ENCODE results near the gene SULT1A2. TPM values are rescaled to one million over a fixed set of nuclear protein-coding genes. Genes with fewer than 3 reads are reported as not detected.
"Not testable (repeated sequence)": the region's sequence is repeated elsewhere in the genome, so short reads cannot be mapped to it uniquely, and the experiment has no call there.

The SULT1A2 gene
- total RNA-seq, 6 donors from 2014 or later: 5.7 to 40.8 (median 17.5) TPM

DNA sequence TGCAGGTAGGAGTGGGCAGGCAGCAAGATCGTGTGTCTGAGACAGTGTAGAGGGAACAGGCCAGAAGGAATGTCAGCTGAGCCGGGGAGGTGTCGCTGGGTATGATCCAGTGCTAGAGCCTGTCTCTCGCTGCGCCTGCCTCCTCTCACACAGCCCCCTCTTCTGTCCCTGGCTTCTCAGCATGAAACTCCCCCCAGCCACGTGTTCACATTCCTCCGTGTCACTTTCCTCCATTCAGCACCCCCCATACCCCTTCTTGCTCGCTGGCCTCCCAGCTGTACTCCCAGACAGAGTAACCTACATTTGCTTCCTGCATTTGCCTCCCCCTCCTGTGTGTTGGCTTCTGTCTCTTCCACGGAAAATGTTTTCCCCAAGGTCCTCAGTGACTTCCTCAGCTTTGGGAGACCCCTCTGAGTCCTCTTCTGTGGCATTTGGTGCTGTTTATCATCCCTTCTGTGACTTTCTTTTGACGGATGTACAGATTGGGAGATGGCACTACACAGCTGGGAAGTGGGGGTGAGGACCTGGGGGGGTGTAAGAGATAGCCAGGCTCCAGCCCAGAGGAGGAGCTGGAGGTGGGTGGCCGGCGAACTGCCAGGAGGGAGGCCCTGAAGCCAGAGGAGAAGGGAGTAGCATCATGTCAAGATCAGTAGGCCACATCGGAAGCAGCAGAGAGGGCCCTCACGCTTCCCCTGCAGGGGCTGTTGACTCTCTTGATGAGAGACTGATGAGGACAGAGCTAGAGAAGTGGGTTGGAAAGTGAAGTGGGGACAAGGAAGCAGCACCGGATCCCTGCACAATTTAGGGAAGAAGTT, 23.9 kb downstream of the SULT1A2 start:
- Histone ChIP-seq H3K27ac (peak overlapping the region in 3 of 4 donors; percentile 23 to 45 (median 26)), H3K9me3 (no peaks in the 10 kb centered on the region), H3K4me3 (no peak overlapping the region), H3K4me1 (peaks cover 21 to 33% (median 28%) of the 10 kb centered on the region in 4 donors), H3K36me3 (no peaks in the 10 kb centered on the region), H3K27me3 (no peaks in the 10 kb centered on the region)
- WGBS, 2 donors: 59 to 62% methylated on average over 15 of the region's 15 CpGs
- TF ChIP-seq POLR2AphosphoS5 (IDR thresholded peaks at IDR 0.05) (no peak), EP300 (IDR thresholded peaks at IDR 0.05) (no peak), POLR2A (IDR thresholded peaks at IDR 0.05) (no peak)
- TF ChIP-seq, protein P1, sequence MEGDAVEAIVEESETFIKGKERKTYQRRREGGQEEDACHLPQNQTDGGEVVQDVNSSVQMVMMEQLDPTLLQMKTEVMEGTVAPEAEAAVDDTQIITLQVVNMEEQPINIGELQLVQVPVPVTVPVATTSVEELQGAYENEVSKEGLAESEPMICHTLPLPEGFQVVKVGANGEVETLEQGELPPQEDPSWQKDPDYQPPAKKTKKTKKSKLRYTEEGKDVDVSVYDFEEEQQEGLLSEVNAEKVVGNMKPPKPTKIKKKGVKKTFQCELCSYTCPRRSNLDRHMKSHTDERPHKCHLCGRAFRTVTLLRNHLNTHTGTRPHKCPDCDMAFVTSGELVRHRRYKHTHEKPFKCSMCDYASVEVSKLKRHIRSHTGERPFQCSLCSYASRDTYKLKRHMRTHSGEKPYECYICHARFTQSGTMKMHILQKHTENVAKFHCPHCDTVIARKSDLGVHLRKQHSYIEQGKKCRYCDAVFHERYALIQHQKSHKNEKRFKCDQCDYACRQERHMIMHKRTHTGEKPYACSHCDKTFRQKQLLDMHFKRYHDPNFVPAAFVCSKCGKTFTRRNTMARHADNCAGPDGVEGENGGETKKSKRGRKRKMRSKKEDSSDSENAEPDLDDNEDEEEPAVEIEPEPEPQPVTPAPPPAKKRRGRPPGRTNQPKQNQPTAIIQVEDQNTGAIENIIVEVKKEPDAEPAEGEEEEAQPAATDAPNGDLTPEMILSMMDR (IDR thresholded peaks at IDR 0.05): no peak
- DNase-seq: no peak
- peak; percentile 21 to 49 for ATAC-seq (ENCODE audit: low FRiP score in 2 of 2)

- Histone ChIP-seq H3K4me1 (peaks cover 21 to 33% (median 28%) of the 10 kb centered on the region in 4 donors), H3K27me3 (no peaks in the 10 kb centered on the region), H3K4me3 (no peak overlapping the region), H3K9me3 (peaks cover 0 to 5% (median 0%) of the 10 kb centered on the region in 4 donors), H3K36me3 (no peaks in the 10 kb centered on the region), H3K27ac (no peak overlapping the region)
- WGBS, 2 donors: 98% methylated on average over 4 of the region's 4 CpGs
- no peak for TF ChIP-seq EP300 (IDR thresholded peaks at IDR 0.05)
- no peak for TF ChIP-seq POLR2AphosphoS5 (IDR thresholded peaks at IDR 0.05)
- TF ChIP-seq POLR2A (IDR thresholded peaks at IDR 0.05): no peak
- TF ChIP-seq, protein P1 (IDR thresholded peaks at IDR 0.05): no peak
- ATAC-seq (ENCODE audit: low FRiP score in 2 of 2) (no peak), DNase-seq (no peak)
Observed at GRCh38 chr16:28569968-28570752, 26.7 kb downstream of the SULT1A2 start.

- Histone ChIP-seq H3K9me3 (peaks cover 0 to 5% (median 0%) of the 10 kb centered on the region in 4 donors), H3K36me3 (no peaks in the 10 kb centered on the region), H3K27me3 (no peaks in the 10 kb centered on the region), H3K27ac (no peak overlapping the region), H3K4me3 (no peak overlapping the region), H3K4me1 (peaks cover 17 to 22% (median 20%) of the 10 kb centered on the region in 4 donors)
- TF ChIP-seq, protein P1 (IDR thresholded peaks at IDR 0.05): no peak
- WGBS, 2 donors: 83 to 85% methylated on average over 5 of the region's 5 CpGs
- DNase-seq: no peak
- ATAC-seq (ENCODE audit: low FRiP score in 2 of 2): no peak
Observed at GRCh38 chr16:28569021-28569420, 27.8 kb downstream of the SULT1A2 start.

DNA sequence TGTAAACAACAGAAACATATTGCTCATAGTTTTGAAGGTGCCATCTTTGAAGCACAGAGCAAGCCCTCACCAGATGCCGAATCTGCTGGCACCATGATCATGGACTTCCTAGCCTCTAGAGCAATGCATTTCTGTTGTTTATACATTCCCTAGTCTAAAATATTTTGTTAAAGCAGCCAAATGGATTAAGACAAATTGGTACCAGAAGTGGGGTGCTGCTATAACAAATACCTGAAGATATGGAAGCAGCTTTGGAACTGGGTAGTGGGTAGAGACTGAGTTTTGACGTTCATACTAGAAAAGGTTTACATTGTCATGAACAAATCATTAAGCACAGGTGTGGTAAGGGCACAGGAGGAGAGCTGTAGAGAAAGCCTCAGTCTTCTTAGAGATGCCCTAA, 29.6 kb downstream of the SULT1A2 start:
- Histone ChIP-seq H3K27ac (no peak overlapping the region), H3K9me3 (peaks cover 0 to 5% (median 0%) of the 10 kb centered on the region in 4 donors), H3K4me1 (peaks cover 8 to 12% (median 10%) of the 10 kb centered on the region in 4 donors), H3K36me3 (no peaks in the 10 kb centered on the region), H3K4me3 (no peak overlapping the region), H3K27me3 (no peaks in the 10 kb centered on the region)
- no peak for ATAC-seq (ENCODE audit: low FRiP score in 2 of 2)
- TF ChIP-seq, protein P1 (IDR thresholded peaks at IDR 0.05): no peak
- no peak for TF ChIP-seq POLR2A (IDR thresholded peaks at IDR 0.05)
- WGBS, 2 donors: 93 to 94% methylated on average over 2 of the region's 2 CpGs
- DNase-seq: no peak

- H3K4me3 ChIP-seq; ATAC-seq (ENCODE audit: low FRiP score in 2 of 2); H3K27me3 ChIP-seq; H3K9me3 ChIP-seq; DNase-seq; H3K27ac ChIP-seq; H3K36me3 ChIP-seq: not testable (repeated sequence)
- H3K4me1 ChIP-seq: peaks cover 12 to 18% (median 16%) of the 10 kb centered on the region in 4 donors
- WGBS, 2 donors: 95 to 97% methylated on average over 4 of the region's 4 CpGs
Observed at GRCh38 chr16:28566233-28566925, 30.5 kb downstream of the SULT1A2 start.

Data from upper lobe of left lung (tissue), 6 donors.